Embryonic facial prominence (tissue), 1 donor: ENCODE data around the gene FKBP10.

Experiments used
- DNase-seq: peaks from one replicate; pipeline ENCODE4 v3.0.0-alpha.2; 2016; ENCODE audit errors: extremely low spot score

The FKBP10 gene

DNA sequence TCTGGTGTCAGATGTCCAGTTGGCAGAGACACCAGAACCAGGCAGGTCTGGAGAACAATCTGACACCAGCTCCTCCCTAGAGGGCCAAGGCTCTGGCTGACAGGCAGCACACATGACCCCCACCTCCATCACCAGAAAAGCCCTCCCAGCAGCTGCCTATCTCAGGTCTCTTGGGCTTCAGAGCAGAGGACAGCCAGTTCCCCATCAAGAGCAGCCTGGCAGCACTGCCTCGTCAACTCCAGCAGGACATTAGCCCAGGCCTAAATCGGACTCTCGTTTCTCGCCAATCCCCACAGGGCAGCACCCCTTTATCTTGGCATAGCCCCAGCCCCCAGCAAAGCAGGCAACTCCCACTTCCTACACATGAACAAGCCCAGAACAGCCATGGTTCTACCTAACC, 30.7 kb upstream of the FKBP10 start:
- no peak for DNase-seq

DNA sequence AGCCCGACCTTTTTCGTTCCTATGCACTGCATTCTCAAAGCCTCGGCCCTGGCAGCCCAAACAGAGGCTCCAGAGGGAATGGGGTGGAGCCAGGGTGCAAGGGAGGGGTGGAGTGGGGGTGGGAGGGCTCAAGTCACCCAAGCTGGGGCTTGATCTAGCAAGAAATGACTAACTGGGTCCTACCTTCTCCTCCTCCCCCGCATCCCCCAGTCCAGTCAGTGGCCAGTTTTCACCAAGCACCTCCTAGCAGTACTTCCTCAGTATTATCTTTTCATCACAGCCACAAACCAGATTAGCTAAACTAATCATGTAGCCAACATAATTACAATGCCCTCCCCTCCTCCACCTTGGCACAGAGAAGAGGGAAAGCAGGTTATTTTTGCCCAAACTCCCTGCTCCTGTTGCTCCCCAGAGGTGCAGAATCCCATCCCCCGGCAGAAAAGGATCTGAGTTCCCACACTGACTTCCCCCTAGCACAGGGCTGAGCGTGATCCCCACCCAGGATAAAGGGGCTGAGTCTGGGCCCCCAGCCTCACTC, 28.5 kb upstream of the FKBP10 start:
- DNase-seq: no peak

DNA sequence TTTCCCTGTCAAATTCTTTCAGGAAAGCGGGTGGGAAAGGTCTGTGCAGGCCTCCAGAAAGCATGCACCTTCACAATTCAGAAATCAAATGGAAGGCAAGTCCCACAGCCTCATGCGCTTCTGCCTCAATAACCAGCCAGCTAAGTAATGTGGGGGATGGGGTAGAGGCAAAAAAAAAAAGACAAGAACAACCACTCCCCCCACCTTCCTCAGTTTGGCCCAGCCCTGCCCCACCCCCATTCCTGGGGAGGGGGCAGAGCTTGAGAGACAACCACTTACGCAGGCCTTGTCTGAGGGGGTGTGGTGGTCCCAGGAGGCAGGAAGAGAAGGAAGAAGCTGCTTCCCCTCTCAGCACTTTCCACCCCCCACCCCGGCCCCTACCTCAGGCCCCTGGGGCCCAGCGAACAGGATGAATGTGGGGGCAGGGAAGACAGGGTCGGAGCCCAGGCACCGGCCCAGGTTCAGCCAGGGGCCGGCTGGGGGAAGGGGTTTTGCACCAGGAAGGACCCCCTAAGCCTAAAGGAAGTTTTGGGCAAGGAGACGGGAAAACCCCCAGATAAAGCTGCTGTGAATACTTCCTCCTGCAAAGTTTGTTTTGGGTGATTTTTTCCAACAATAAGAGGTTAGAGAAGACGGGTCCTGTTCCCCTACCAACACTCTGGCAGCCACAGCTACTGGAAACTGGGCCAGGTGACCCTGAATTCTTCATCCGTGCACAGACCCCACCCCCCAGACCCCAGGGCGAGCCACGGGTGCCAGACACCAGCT, 27.5 kb upstream of the FKBP10 start:
- DNase-seq: peak; percentile 53

DNA sequence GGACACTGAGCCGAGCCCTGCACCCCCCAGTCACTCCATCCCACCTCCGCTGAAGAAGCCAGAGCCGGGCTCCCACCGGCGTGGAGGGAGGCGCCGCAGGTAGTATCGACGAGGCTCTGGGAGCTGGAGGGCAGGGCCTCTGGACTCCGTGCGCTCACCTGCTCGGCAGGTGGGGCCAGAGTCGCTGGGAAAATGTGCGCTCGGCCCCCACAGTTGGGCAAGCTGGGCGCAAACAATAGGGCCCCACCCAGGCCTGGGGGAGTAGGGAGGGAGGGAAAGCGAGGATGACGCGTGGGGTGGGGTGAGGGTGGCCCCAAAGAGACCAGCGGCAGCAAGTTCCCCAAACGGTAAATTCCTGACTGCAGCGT, 27.0 kb upstream of the FKBP10 start:
- no peak for DNase-seq

DNA sequence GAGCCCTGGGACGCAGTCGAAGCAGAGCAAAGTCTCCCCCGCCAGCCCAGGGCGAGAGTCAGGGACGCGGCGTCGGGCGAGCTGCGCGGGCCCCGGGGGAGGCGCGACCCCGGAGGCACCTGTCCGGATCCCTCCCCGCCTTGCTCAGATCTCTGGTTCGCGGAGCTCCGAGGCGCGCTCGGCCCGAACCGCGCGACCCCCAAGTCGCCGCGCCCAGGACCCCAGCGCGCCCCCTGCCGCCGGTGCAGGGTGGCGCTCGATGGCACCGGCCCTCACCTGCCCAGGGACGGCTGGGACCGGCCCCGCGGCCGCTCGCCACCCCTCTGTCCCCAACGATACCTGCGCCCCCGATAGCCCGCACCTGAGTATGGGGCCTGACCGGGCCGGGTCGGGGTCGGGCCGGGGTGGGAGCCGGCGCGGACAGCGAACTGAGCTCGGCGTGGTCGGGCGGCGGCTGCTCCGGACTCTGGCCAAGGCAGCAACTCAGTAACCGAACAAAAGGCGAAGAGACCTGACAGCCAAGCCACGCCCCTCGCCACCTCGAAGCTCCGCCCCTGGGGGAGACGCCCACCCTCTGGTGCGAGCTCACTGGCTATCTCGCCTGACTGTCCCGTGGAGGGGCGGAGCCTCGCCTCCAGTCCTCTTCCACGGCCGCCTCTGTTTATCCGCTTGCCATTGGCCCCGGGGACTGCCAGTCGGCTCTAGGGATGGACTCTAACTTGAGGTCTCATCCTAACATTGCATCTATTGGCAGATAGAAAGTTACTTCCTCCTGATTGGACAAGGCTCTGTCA, 26.4 kb upstream of the FKBP10 start, which contains the start of gene JUP:
JUP (minus strand) TSS at position 485 of the 794 bp plus-strand sequence. CDS start 14,857 bp downstream, outside the sequence.
- peak; percentile 92 for DNase-seq

DNA sequence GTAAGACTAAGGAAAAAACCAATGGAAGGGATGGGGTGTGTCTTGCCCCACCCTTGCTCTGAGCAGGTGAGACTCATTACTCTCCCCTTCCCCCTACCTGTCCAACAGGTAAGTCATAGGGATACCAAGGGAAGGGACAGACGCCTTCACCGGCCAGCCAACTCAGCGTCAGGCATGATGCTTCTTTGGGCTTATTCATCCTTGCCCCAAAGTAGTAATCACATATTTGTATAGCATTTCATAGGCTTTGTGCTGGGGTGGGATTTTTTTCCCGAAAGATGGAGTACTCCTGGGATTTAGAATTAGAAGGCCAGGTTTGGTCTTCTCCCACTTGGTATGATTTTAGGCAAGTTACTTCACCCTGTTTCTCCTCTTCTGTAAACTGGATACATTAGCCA, 25.8 kb upstream of the FKBP10 start:
- no peak for DNase-seq

GRCh38 chr17:41792845-41793783, 19.7 kb upstream of the FKBP10 start:
- DNase-seq: no peak

DNA sequence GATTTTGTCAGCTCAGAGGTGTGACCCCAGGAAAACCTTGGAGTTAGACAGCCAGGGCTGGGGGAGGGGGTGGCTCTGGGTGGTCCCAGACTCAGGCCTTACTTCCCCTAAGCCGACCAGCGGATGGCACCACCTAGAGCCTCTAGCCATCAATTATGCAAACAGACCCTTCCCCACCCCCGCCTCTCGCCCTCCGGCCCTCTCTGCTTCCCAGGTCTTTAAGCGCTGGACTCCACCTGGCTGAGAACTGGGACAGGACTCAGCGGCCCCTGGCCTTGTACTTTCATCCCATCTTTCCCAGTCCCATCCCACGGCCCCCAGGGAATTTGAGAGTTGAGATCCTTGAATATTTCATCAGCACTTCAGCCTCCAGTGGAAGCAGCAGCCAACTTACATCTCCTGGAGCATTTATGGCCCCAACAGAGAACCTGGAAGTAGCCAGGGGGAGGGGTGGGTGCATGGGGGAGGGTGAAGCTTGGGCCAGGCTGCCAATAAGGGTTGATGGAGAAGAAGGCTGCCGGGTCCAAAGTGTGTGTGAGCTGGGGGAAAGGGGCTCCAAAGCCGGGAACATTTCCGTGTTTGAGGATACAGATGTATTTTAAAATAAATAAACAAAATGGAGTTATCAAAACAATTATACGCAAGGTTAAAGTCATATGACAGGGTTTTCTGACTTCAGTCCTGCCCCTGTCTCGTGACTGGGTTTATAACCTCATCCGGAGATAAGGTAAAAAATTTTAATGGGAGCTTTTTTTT, 18.8 kb upstream of the FKBP10 start:
- DNase-seq: no peak

DNA sequence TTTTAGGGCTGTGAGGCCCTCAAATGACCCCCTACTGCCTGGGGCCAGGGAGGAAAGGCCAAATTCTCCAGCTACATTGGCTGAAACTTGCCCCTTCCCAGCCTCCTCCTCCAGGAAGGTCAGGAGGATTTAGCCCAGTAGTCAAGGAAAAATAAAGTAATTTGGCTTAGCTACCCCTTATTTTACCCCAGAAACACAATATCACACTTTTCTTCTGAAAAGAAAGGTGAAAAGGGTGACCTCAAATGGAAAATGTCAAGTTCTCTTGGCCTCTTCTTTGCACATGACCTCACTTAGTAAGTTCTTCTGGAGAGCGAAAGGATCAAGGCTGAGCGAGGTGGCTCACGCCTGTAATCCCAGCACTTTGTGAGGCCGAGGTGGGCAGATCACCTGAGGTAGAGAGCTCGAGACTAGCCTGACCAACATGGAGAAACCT, 18.2 kb upstream of the FKBP10 start:
- no peak for DNase-seq

GRCh38 chr17:41796121-41796895, 16.5 kb upstream of the FKBP10 start:
- DNase-seq: no peak

- no peak for DNase-seq
Observed at GRCh38 chr17:41797377-41797776, 15.4 kb upstream of the FKBP10 start.

DNA sequence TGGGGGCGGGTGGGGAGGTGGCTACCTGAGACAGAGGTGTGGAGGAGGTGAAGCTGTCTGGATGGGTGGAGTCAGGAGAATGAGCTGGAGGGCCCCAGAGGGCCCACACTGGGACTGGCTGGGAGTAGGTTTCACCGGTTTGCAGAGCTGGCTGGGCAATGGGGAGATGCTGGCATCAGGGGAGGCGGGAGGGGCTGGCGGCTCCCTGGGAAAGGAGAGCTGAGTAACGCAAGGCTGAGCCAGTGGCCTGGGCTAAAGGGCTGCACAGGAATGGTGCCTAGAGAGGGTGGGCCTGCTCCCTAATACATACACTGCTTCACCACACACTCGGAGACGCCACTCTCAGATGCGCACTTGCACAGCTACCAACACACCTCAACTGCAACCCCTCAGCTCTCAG, 13.4 kb upstream of the FKBP10 start:
- DNase-seq: no peak

DNA sequence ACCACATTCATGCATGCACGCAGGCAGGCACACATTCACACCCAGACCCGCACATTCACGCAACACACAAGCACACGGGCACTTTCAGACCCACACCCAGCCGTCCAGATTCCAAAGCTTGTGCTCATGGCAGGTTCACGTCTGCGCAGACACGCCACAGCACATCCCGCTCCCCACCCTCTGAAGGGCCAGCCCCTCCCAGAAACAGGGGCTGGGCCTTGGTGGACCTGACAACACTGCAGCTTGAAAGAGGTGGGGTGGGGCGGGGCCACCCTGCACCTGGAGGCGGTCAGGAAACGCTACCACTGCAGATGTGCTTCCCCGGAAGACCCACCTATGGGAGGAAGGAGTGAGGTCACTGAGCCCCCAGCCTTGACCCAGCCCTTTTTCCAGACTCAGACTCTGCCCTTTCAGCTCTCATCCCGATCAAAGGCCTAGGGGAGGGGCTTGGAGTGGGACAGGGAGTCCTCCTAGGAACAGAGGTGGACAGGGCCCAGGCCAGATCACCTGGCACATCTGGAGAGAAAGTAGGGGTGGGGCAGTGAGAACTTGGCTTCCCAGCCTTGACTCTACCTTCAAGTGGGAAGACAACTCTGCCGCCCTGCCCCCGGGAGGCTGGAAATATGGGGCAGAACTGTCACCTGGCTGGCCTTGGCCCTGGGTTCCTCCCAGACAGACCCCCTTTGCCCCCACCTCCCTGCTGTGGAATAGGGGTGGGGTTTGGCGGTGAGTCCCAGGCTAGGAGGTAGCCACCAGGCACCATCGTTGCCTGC, 12.0 kb upstream of the FKBP10 start:
- DNase-seq: peak; percentile 57

- DNase-seq: peak; percentile 77
Observed at GRCh38 chr17:41801374-41802271, 11.2 kb upstream of the FKBP10 start.

DNA sequence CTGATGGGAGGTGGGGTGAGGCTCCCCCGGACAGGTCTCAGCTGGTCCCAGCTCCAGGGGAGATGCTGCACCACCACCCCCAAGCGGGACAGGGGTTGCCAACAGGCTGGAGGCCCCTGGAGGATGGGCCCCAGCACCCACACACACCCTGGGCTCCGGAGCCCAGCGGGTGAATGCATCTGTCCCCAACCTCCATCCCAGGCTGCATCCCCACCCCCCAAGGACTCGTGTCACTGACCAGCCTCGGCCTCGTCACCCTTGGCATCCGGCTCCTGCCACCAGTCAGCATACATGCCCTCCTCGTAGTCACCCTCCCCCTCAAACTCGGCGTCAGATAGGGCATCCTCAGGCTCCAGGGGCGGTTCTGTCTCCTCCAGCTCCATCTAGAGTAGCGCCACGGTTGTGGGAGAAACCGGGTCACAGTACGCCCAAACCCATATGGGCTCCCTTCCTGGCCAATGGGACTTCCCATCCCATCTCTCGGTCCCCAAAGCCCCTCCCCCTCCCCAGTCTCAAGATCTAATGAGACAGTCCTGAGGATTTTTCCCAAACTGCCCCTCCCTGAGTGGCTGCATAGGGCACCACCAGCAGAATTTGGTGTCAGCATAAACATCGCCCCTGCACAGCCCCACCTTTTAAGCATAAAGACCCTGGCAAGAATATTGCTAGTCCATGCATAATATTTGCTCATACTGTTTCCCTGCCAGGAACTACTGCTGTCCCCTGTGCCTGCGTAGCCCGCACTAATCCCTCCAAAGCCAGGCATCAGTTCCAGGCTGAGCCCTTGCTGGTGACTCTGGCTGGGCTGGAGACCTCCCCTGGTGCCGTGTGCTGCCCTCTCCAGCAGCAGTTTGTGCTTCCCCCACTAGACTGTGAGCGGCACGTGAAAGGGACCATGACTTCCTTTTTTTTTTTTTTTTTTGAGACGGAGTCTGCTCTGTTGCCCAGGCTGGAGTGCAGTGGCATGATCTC, 9.5 kb upstream of the FKBP10 start:
- DNase-seq: no peak

GRCh38 chr17:41806685-41807445, 5.9 kb upstream of the FKBP10 start:
- no peak for DNase-seq
